HG03135 (cell line): Measurements from ENCODE around the gene TNFAIP3.

Experiments used
- ATAC-seq: cut with Tn5 transposase; IDR thresholded peaks from one replicate; pipeline ENCODE4 v1.9.1; 2021; ENCODE audit warnings: mild to moderate bottlenecking, moderate library complexity; ENCODE audit not compliant: unreplicated experiment

TNFAIP3 gene

DNA sequence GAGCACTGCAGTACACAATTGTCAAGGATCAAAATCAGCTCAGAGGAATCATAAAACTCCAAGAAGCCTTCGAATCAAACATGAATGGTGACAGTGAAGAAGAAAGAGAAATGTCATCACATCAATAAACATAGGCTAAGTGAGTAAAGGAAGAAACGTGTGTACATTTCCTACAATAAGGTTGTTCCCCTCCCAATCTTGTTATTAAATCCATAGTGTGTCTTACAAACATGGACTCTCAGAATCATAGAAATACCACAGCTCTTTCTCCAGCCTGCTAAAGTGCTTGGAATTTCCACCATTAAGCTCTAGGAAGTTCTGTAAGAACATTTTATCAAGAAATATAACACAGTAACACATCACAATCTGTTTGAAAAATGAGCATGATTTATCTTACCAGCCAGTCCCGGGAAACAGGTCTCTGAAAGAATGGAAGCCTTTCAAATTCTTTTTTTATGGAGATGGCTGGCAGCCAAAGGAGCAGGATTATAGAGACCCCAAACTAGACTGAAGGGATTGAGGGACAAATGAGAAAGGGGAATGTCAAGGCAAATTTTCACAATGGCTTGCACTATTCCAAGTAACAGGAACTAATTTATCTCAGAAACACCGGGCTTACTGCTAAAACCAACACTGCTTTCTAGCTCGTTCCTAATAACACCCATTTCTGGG, 4.5 kb upstream of the TNFAIP3 start:
- ATAC-seq = no peak

DNA sequence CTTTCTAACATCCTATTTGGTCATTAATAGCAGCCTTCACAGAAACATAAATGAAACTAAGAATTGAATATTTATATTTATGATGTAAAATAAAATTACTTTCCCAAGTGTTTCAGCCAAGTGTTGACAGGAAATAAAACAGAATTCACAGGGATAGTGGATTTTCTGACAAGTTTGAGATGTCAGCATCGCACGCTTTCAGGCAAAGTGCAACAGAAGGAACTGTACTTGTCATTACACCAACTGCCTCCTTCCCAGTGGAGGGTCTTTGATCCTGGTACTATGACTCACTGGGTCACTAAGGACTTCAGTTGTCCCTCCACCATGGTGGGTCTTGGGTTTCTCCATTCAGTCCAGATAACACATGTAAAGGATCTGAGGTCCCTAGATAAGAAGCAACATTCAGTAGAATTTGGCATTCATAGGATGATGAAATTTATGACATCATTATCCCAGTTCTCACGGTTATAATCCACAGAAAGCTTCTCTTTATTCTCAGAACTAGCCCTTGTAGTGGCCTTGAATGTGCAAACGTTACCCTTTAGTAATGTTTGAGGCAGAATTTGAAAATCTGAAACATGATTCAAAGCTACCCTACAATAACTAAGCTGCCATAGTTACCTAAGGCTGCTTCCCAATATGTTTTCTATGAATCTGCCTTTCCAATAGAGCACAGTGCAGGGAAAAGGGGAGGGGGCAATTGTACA, 3.8 kb upstream of the TNFAIP3 start:
- ATAC-seq = no peak

DNA sequence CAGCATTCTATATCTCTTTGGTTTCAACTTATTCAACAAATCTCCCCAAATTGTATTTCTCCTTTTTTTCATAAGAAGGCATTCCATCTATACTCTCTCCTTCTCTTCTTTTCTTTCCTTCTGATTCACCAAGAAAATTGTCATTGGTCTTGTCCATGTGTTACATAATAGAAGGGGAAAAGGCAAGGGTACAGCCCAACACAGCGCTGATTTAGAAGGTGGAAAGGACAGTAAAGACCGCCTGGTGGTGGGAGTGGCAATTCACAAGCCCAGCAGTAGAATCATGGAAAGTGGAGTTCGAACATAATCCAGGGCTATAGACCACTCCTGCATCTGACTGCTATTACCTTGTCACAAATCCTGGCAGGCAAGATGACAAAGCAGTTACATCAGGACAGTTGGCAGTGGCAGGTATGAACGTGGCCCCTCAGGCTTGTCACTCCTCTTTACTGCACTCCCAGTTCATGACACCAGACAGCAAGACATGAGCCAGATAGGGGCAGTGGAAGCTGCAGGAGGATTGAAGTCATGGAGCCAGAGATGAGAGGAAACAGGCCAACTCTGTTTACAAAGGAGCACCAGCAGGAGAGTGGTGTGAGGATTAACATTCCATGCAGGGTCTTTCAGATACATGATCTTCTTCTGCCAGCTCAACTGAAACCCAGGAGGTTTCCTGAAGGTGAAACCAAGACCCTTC, 2.1 kb upstream of the TNFAIP3 start:
- ATAC-seq = no peak

DNA sequence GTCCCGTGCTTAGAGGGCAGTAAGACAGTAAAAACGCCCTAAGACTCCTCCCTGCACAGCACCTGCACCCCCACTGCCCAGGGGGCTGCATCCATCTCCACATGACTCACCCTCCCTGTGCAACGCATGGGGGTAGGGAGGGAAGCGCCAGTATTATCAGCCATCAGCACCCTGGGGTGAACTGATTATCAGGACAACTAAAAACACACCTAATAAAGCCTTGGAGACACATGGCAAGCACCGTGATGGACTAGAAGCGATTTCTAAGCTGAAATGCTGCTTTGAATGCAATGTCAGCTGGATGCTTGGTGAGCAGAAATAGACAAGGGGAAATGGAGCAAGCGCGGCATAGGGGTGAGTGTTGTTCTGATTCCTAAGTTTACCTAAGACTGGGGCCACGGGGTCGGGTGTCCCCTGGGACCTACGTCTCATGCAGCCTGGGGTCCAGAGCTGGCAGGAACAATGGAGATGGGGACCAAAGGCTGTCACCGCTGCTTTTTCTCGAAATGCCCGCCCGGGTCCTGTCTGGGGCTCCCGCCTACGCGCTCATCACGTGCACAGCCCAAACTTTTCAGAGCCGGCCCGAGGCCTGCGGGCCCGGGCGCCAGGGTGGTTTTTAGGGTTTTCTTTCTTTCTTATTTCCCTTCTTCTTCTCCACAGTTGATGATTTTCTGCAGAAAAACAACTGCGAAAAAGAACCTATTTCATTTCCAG, 702 bp upstream of the TNFAIP3 start:
- ATAC-seq = peak; percentile 28

DNA sequence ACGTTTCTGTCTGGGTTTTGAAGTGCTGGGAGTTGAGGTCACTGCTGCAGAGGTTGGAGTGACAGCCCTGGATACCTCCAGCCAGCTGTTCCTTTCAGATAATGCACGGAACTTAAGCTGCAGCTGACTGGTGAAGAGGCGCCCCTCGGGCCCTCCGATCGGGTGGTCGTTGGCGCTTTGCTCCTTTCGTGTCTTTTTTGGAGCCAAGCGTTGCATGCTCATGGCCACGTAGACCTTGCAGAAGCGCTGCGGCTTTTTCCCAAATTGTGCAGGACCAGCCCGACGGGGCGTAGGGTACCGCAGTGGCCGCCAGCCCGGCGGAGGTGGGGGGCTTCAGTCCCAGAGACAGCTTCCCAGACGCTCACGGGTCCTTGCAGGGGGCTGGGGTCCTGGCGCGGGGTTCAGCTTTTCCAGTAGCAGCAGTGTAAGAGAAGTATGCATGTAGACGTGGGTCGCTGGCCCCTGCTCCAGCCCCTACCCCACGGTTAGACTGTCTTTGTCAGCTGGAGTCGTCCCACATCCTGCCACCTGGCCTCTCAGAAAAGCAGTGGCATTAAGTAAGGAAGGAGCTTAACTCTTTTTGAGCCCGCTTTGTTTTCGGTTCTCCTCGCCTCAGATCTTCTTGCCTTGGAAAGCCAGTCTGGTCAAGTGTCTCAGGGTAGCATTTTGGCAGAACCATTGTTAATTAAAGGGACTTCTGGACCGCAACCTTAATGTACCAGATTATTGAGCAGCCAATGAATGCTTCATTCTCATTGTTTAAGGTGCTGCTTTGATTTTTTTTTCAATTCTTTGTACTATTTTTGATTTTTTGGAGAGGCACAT, 838 bp downstream of the TNFAIP3 start:
- peak; percentile 11 for ATAC-seq

DNA sequence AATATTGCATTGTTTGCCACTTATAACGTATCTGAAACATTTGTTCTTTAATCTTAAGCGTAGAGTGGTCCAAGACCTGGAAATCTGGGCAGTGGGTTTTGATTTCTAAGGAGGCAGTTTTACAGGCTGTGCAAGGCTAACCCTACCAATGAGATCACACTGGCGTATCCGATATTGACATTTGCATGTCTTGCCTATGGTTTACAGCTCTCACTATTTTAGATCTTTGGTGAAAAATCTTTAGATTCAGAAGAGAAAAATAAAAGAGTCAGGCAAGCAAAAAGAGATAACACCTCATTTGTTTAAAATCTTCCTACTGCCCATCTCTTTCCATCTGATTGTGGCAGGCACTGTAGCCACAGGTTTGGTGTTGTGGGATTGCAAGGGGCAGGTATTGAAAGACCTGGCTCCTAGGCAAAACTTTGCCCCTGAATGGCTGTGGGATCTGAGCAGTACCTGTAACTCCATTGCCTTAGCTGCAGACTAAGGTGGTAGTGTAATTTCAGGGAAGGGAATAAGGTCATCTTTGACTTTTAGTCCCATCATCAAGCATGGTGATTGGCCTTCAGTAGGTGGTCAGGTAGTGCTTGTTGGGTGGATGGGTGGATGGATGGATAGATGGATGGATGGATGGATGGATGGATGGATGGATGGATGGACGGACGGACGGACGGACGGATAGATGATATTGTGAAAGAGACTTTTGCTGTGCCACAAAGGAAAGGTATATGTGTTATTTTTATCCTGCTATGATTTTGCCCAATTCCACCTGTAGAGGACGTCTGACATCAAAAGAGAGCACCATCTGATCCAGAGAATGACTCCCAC, 1.9 kb downstream of the TNFAIP3 start:
- no peak for ATAC-seq

DNA sequence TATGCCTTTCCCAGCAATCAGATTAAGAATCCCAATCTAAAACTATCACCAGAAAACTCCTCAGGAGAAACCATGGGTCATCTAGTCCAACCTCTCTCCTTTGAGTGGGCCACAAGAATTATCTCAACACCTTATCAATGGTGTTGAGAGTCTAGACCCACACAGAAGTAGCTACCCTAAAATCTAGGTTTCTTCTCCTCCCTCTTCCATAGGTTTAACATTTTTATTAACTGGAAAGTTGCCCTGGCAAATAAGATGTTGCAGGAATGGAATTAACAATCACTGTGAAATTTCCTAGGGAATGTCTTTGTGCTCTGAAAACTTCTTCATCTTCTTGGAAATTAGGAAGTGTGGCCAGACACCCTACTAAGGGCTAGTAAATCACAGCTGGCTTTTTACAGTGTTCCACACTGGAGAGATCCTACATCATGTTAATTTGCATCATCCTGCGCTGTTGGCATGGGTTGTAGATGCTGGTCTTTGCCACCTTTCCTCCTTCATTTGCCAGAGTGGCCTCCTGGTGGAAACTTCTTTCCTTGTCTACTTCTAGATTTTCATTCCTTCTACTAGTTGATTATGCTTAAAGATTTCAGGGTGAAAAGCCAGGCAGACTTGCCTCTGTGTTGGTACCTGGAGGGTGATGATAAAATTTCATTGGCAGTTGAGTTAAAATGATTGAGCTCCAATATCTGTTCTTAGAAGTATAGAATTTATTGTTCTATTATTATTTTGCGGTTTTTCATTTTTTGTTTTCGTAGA, 2.7 kb downstream of the TNFAIP3 start:
- ATAC-seq = no peak

DNA sequence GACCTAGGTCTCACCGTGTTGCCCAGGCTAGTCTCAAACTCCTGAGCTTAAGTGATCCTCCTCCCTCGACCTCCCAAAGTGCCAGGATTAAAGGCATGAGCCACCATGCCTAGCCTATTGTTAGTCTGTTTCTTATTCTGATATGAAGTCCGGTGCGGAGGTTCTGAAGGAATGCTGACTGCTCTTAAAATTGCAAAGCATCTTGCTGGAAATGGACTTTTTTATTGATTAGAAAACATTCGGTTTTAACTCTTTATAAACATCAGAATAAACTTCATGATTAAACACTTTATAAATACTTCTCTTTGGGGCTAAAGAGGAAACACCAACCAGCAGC, 3.2 kb downstream of the TNFAIP3 start:
- ATAC-seq = no peak

DNA sequence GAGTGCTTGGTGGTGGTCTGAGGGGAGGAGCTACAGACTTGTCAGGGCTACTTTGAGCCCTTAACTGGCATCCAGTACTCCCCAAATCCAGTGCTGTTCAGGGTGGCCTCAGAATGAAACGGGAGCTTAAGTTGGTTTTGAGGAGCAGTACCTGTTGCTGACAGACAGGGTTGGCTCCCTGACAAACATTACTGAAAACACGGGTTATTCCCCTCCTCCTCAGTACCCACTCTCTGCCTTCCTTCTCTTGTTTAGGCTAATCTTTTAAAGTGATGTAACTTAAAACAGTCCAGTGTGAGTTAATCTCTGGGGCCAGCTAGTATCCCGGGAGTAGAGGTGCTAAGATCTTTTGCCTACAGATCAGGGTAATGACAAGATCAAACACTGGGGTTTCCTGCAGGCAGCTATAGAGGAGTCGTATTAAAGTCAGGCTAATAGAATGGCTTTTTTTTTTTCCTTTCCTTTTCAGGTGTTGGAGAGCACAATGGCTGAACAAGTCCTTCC, 3.7 kb downstream of the TNFAIP3 start:
- ATAC-seq = peak; percentile 31

DNA sequence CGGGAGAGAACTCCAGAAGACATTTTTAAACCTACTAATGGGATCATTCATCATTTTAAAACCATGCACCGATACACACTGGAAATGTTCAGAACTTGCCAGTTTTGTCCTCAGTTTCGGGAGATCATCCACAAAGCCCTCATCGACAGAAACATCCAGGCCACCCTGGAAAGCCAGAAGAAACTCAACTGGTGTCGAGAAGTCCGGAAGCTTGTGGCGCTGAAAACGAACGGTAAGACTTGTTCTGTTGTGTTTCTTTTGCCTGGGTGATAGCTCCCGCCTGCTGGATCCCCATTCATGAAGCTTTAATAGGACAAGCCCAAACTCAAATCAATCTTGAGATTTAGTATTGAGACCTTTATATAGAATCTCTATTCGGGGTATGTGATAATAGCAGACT, 4.2 kb downstream of the TNFAIP3 start:
- no peak for ATAC-seq

DNA sequence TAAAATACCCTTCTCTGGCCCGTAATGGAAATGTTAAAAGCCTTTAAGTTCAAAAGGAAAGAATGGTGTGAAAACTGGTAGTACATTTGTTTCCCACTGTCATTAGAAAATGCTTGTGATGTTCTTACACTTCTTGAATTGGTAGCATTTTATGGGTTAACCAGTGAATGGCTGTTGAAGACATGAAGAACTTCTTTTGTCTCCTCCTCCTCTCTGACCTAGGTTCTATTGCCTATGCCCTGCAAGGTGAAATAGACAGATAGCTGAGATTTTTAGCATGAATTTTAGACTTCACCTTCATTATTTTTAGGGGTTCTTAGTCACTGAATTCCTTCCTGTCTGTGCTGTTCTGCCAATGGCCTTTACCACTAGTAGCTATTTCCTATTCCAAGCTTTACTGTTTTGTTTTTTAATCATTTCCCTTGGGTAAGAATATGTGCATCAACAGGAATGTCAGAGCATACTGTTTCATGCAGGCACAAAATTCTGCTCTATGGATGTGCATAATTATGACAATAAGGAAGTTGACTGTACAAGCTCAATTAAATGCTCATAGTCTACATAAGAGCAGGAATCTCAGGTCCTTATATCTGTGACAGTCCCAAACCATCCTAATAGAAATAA, 4.9 kb downstream of the TNFAIP3 start:
- ATAC-seq = no peak

DNA sequence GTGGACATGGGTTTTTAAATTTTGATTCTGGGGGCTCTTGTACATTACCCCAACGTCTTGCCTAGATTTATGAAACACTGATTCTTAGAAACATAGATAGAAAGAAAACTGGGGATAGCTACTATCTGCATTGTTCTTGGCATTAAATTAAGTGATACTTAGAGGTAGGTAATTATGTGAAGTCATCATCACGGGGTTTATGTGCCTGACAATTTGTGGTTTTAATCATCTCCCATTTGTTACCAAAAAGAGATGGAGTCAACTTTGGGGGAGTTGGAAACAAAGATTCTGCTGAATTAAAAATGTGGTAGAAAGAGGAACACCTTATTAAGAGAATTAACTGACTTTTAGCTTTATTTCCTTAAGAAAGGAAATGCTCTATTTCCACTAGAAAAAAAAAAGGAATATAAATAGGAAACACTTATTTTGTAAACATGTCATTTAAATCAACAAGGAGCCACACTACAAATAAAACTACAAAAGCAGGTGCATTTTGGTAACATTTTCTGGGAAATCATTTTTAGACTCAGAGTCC, 5.6 kb downstream of the TNFAIP3 start:
- ATAC-seq = no peak

DNA sequence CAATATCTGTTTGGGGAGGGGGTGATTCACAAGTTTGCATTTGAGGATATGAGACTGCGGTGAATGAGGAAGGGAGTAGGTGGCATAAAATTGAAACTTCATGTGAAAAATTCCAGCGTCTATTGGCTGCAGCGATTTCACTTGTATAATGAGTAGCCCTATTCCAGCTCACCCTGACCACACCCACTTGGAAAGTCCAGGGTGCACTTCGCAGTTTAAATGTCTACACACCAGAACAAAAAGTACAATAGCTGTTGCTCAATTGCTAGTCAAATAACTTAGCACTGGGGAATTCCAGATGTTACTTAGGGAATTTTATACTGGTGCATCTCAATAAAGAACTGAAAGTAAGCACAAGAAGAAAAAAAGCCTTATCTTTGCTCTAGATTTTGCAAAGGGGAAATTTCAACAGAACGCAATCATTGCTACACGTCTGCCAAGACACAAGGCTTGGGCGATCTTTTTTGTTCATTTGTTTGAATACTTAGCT, 6.3 kb downstream of the TNFAIP3 start:
- no peak for ATAC-seq

DNA sequence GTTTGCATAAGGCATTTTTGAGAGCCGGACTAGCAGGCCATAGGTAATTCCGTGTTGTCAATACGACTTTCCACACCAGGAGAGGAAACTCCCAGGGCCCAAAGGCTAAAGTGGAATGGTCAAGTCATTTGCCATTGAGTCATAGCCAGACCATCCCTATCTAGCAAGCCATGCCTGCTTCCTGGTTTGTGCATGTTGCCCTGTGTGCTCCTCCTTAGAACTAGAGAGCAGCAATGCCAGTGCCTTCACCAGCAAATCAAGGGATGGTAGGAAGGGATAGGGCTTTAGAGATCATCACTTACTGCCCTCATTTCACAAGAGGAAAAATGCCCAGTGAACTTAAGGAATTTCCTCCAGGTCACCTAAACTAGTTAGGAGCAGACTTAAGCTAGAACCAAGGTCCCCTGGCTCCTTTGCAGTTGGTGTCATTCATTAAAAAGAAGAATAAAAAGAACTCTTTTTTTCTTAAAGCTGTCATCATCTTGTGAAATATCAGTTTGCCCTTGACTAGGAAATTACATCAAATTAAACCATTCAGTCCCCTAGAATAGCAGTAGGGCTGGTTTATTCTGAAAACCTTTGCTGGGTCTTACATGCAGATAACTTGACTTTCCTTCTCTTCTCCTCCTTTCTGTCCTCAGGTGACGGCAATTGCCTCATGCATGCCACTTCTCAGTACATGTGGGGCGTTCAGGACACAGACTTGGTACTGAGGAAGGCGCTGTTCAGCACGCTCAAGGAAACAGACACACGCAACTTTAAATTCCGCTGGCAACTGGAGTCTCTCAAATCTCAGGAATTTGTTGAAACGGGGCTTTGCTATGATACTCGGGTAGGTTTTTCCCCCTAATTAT, 7.4 kb downstream of the TNFAIP3 start:
- ATAC-seq = no peak

DNA sequence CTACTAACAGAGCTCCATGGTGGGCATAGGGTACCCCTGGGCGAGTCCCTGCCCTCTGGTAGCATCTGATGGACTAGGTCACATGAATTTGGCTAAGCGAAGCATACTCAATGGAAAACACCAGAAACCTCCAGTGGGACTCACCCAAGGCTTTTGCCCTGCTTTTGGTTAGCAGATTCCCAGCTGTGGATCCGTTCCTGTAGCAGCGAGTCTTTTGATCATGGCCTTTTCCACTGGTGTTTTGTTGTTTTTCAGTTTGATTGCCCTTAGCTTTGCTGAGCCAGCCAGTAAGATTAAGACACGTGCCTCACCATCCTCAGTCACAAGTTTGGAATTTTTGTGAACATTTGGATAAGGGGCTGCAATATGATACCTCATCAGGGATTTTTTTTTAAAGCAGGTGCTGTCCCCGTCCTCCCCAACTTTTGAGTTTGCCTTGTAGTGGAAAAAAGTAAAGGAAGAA, 8.0 kb downstream of the TNFAIP3 start:
- ATAC-seq = no peak

DNA sequence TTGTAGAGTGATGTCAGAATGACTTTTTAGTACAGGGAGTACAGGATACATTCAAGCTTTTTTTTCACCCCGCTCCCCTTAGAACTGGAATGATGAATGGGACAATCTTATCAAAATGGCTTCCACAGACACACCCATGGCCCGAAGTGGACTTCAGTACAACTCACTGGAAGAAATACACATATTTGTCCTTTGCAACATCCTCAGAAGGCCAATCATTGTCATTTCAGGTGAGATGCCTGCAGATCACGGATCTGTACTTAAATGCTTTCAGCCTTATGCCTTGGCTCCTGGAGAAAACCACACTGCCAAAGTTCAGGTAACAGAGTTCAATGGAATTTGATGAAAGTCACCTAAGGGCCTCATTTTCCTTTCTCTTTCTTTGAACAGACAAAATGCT, 8.5 kb downstream of the TNFAIP3 start:
- no peak for ATAC-seq

DNA sequence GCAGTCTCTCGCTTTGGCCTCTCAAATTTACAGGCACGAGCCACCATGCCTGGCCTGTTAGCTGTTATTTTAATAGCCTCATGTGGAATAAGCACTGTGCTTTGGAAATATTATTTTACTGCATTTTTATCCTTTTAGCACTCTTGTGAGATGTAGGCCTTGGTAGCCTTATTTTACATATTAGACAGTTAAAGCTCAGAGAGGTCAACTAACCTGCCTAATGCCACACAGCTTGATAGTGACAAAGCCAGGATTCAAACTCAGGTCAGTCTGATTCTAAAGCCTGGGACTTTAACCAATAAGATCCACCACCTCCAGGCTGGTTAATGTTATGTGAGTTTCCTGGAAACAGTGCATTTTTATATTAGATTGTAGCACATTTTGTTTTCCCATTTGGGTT, 9.5 kb downstream of the TNFAIP3 start:
- no peak for ATAC-seq
